A172 (cell line): Measurements from ENCODE around the gene MPZL2. TPM values are rescaled to one million over a fixed set of nuclear protein-coding genes. Genes with fewer than 3 reads are reported as not detected.
A peak's percentile ranks its signal among the peaks of the same experiment; 100 is the strongest.
"Not testable (repeated sequence)": the region's sequence is repeated elsewhere in the genome, so short reads cannot be mapped to it uniquely, and the experiment has no call there.

Experiments
- DNase-seq: peaks from one replicate; pipeline ENCODE4 v3.0.0-alpha.2; 2015; ENCODE audit warnings: low spot score
- total RNA-seq: library from RNA; depleted of rRNA; stranded (reverse); fragments of >200 nt; shearing (Covaris generic); gene quantifications from 2 replicates; pipeline ENCODE4 v1.2.3, GENCODE V29; 2014; rRNA removed

The MPZL2 gene
- not detected in 2 replicates for total RNA-seq

GRCh38 chr11:118263695-118264568 is at the start of gene MPZL2:
MPZL2 (minus strand) TSS chr11:118264297; CDS start chr11:118264153, 144 bp downstream.
- no peak for DNase-seq

GRCh38 chr11:118313242-118313641 is 49.1 kb upstream of the MPZL2 start:
- DNase-seq, result no peak

GRCh38 chr11:118312328-118312727 is 48.2 kb upstream of the MPZL2 start:
- DNase-seq, result no peak

GRCh38 chr11:118311518-118311917 is 47.4 kb upstream of the MPZL2 start:
- no peak for DNase-seq

- no peak for DNase-seq
These were observed 46.8 kb upstream of the MPZL2 start for GRCh38 chr11:118310781-118311485.

- DNase-seq, result no peak
These were observed 46.2 kb upstream of the MPZL2 start for GRCh38 chr11:118310271-118310670.

- not testable (repeated sequence) for DNase-seq
These were observed 45.0 kb upstream of the MPZL2 start for GRCh38 chr11:118308995-118309528.

GRCh38 chr11:118306556-118306955 is 42.5 kb upstream of the MPZL2 start:
- no peak for DNase-seq

- DNase-seq, result no peak
These were observed 41.6 kb upstream of the MPZL2 start for GRCh38 chr11:118305726-118306125.

GRCh38 chr11:118304568-118305248 is 40.6 kb upstream of the MPZL2 start, which contains the start of gene CD3E:
CD3E (plus strand) TSS chr11:118304730; CDS start chr11:118304953, 223 bp downstream.
- DNase-seq, result no peak

GRCh38 chr11:118304227-118304567 is 40.1 kb upstream of the MPZL2 start:
- no peak for DNase-seq

GRCh38 chr11:118301600-118302195 is 37.6 kb upstream of the MPZL2 start:
- DNase-seq, result no peak

- DNase-seq, result peak; percentile 22
These were observed 31.8 kb upstream of the MPZL2 start for GRCh38 chr11:118295815-118296454.

- no peak for DNase-seq
These were observed 31.1 kb upstream of the MPZL2 start for GRCh38 chr11:118295199-118295598.

GRCh38 chr11:118294053-118294452 is 30.0 kb upstream of the MPZL2 start:
- no peak for DNase-seq

- no peak for DNase-seq
These were observed 27.5 kb upstream of the MPZL2 start for GRCh38 chr11:118291477-118292135.

GRCh38 chr11:118290923-118291322 is 26.8 kb upstream of the MPZL2 start:
- no peak for DNase-seq

GRCh38 chr11:118289401-118289800 is 25.3 kb upstream of the MPZL2 start:
- DNase-seq, result no peak

GRCh38 chr11:118287006-118287405 is 22.9 kb upstream of the MPZL2 start:
- peak; percentile 46 for DNase-seq

GRCh38 chr11:118286545-118286944 is 22.4 kb upstream of the MPZL2 start:
- DNase-seq, result no peak
